ACC112 (cell line): ENCODE results near the gene COPS6.

Experiments used
- H2AFZ ChIP-seq: fragments of 200-600 bp; sonication (generic); one replicate; pipeline ENCODE4 v1.6.0; 2017; ENCODE audit warnings: antibody characterized with exemption, low read length; ENCODE audit not compliant: unreplicated experiment
- H3K27ac ChIP-seq: fragments of 200-600 bp; sonication (generic); 2 replicates; pipeline ENCODE4 v1.5.1; 2014; ENCODE audit warnings: low read depth, mild to moderate bottlenecking, antibody characterized with exemption, low read length, moderate library complexity
- H3K27me3 ChIP-seq: fragments of 200-600 bp; sonication (generic); 2 replicates; pipeline ENCODE4 v1.6.1; 2014; ENCODE audit warnings: mild to moderate bottlenecking, antibody characterized with exemption, low read length, moderate library complexity, mixed read lengths; ENCODE audit not compliant: insufficient read depth
- H3K36me3 ChIP-seq: fragments of 200-600 bp; sonication (generic); 2 replicates; pipeline ENCODE4 v1.6.1; 2016; ENCODE audit warnings: mild to moderate bottlenecking, antibody characterized with exemption, low read length, moderate library complexity, mixed read lengths; ENCODE audit not compliant: insufficient read depth
- H3K4me1 ChIP-seq: fragments of 200-600 bp; sonication (generic); one replicate; pipeline ENCODE4 v1.6.1; 2016; ENCODE audit warnings: low read length, mixed read lengths; ENCODE audit not compliant: insufficient read depth, unreplicated experiment, control insufficient read depth
- H3K4me3 ChIP-seq: fragments of 200-600 bp; sonication (generic); 2 replicates; pipeline ENCODE4 v1.5.1; 2014; ENCODE audit warnings: mild to moderate bottlenecking, low read depth, low read length
- H3K79me2 ChIP-seq: fragments of 200-600 bp; sonication (generic); one replicate; pipeline ENCODE4 v1.6.0; 2016; ENCODE audit warnings: low read length; ENCODE audit not compliant: control insufficient read depth, unreplicated experiment, insufficient read depth

Gene COPS6

DNA sequence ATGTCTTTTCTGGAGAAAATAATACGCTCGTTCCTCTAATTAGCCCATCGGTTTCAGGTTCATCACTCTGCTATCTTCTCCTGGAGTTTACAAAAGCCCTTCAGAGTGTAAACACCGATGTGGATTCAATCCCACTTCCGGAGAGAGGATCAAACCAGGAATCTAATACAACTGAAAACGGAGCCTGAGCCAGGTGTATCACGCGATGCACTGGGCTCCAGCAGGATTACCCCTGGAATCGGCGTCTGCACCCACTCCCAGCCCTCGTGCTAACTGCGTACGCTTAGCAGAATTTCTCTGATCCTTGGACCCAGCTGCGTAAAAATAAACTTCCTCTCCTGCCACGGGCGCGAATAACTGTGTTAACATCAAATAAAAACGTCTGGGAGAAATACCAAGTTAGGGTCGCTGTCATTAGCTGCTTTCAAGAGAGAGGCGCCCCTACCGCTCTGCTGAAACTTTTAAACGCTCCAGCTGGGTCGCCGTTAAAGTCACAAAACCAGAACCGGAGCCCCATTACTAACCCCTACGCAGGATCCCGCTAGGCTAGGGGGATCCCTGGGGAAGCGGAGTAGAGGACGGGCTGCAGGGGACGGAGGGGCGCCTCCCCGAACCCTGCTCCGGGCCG, 7.7 kb upstream of the COPS6 start:
- H2AFZ ChIP-seq: peak overlapping the region; percentile 39
- peak overlapping the region; percentile 13; the same call in 1 of the 2 replicates for H3K27ac ChIP-seq
- peaks cover 47% of the 10 kb centered on the region for H3K79me2 ChIP-seq

DNA sequence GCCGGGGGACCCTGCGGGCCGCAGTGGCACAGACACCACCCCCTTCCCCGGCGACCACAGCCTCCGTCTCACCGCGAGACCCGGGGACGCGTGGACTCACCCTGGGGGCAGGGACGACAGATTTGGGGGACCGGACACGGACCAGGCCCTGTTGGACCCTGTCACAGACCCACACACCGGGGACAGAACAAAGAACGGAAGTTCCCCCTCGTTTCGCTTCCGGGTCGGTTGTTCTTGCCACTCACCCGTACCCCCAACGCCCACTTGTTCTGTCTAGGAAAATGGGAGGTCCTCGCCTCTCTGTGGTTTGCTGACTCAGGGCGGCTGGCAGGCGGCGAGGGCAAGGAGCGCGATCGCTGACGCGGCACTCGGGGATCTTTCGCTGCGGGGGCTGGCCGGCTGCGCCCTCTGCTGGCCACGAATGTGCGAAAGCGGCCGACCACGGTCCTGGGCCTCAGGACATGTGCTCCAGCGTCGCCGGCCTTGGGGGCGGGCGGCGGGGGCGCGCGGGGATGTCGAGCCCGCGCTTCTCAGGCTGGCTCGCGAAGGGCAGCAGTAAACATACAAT, 7.2 kb upstream of the COPS6 start, which contains the start of gene ZNF3:
TSS of gene ZNF3 (minus strand) at position 189 of the 568 bp plus-strand sequence. CDS start 4,366 bp downstream, outside the sequence.
- Histone ChIP-seq H3K36me3 (peaks cover 14% of the 10 kb centered on the region), H3K4me1 (peaks cover 6% of the 10 kb centered on the region), H3K79me2 (peaks cover 45% of the 10 kb centered on the region), H3K27ac (peak within 1 kb of the TSS; percentile 18; the same call in 1 of the 2 replicates), H2AFZ (peak within 1 kb of the TSS; percentile 39), H3K4me3 (peak within 1 kb of the TSS; percentile 96), H3K27me3 (no peaks in the 10 kb centered on the region)

More for the DNA sequence above, 7.7 kb upstream of the COPS6 start:
- Histone ChIP-seq H3K27me3 (no peaks in the 10 kb centered on the region), H3K4me3 (peak overlapping the region; percentile 96), H3K36me3 (peaks cover 19% of the 10 kb centered on the region), H3K4me1 (peaks cover 4% of the 10 kb centered on the region)

DNA sequence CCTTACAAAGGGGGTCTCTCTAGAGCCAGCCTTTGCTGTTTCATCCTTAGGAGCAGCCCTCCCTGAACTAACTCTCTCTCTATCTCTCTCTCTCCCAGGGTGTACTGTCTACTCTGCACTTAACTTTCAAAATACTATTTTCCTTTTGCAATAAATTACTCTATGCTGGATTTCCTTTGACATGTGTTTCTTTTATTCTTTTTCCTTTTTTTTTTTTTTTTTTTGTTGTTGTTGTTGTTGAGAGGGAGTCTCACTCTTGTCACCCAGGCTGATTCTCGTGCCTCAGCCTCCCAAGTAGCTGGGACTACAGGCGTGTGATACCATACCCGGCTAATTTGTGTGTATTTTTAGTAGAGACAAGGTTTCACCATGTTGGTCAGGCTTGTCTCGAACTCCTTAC, 5.8 kb upstream of the COPS6 start:
- Histone ChIP-seq H3K4me3 (no peak overlapping the region), H2AFZ (no peak overlapping the region)

DNA sequence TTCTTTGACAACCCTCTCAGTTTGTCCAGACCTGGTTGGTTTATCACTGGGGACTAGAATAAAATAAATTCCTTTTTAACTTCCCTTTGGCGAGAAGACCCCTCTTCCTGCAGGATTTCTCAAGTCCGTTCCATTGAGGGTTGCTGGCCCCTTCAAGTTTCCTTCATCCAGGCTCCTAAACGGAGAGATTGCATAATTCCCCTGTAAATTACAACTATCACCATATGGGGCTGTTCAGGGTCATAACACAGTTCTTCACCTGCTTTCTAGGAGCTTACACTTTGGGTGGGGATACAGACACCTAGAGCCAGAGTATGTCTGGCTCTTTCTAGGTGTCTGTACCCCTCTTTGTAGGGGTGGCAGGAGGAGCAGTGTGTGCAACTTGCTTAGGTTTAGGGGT, 3.3 kb upstream of the COPS6 start:
- Histone ChIP-seq H3K79me2 (peaks cover 18% of the 10 kb centered on the region), H2AFZ (no peak overlapping the region), H3K4me1 (peaks cover 28% of the 10 kb centered on the region), H3K4me3 (no peak overlapping the region), H3K27me3 (no peaks in the 10 kb centered on the region), H3K36me3 (peaks cover 2% of the 10 kb centered on the region; the same call in 1 of the 2 replicates), H3K27ac (no peak overlapping the region)

More for the DNA sequence above, 5.8 kb upstream of the COPS6 start:
- H3K36me3 ChIP-seq: peaks cover 6% of the 10 kb centered on the region; the same call in 1 of the 2 replicates
- H3K27ac ChIP-seq: no peak overlapping the region
- peaks cover 20% of the 10 kb centered on the region for H3K4me1 ChIP-seq
- H3K27me3 ChIP-seq: no peaks in the 10 kb centered on the region
- peaks cover 37% of the 10 kb centered on the region for H3K79me2 ChIP-seq

DNA sequence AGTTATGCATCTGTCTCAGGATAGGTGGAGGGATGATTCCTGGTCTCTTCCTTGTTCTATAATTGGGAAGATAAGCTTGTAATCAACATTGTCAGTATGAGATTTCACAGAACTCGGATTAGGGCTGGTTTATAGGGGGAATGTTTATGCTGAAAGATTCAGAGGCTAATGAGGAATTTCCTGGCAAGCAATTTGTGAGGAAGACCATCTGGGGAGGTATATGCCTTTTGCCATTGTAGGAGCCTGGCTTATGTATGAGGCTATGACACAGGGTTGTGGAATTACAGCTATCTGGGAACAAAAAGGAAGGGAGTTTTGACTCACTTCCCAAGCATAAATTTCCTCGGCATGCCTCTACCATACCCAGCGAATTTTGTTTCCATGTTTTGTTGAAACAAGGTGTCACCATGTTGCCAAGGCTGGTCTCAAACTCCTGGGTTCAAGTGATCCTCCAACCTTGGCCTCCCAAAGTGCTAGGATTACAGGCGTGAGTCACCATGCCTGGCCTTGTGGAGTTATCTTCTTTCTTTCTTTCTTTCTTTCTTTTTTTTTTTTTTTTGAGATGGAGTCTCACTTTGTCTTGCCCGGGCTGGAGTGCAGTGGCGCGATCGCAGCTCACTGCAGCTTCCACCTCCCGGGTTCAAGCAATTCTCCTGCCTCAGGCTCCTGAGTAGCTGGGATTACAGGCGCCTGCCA, 1.6 kb upstream of the COPS6 start:
- H3K27me3 ChIP-seq: no peaks in the 10 kb centered on the region
- H2AFZ ChIP-seq: peak overlapping the region; percentile 14
- peak overlapping the region; percentile 95 for H3K27ac ChIP-seq
- H3K4me1 ChIP-seq: peaks cover 32% of the 10 kb centered on the region
- H3K36me3 ChIP-seq: peaks cover 17% of the 10 kb centered on the region; the same call in 1 of the 2 replicates
- H3K79me2 ChIP-seq: peaks cover 19% of the 10 kb centered on the region
- peak overlapping the region; percentile 31; the same call in 1 of the 2 replicates for H3K4me3 ChIP-seq

DNA sequence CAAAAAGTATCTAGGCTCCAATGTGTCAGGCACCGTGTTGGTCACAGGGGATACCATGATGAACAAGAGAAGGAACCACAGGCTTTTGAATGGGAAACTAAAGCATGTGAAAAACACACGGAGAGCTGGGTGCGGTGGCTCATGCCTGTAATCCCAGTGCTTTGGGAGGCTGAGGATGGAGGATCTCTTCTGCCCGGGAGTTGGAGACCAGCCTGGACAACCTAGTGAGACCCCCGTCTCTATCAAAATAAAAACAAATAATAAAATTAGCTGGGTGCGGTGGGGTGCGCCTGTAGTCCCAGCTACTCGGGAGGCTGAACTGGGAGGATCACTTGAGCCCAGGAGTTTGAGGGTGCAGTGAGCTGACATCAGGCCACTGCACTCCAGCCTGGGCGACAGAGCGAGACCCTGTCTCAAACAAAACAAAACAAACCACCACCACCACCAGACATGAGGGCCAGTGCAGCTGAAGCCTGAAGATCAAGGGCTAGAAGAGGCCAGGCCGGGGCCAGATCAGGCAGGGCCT, 611 bp upstream of the COPS6 start:
- Histone ChIP-seq H3K4me1 (peaks cover 32% of the 10 kb centered on the region), H3K4me3 (peak overlapping the region; percentile 82), H3K79me2 (peaks cover 22% of the 10 kb centered on the region), H2AFZ (peak overlapping the region; percentile 26), H3K36me3 (peaks cover 24% of the 10 kb centered on the region; the same call in 1 of the 2 replicates), H3K27ac (peak overlapping the region; percentile 95), H3K27me3 (no peaks in the 10 kb centered on the region)

DNA sequence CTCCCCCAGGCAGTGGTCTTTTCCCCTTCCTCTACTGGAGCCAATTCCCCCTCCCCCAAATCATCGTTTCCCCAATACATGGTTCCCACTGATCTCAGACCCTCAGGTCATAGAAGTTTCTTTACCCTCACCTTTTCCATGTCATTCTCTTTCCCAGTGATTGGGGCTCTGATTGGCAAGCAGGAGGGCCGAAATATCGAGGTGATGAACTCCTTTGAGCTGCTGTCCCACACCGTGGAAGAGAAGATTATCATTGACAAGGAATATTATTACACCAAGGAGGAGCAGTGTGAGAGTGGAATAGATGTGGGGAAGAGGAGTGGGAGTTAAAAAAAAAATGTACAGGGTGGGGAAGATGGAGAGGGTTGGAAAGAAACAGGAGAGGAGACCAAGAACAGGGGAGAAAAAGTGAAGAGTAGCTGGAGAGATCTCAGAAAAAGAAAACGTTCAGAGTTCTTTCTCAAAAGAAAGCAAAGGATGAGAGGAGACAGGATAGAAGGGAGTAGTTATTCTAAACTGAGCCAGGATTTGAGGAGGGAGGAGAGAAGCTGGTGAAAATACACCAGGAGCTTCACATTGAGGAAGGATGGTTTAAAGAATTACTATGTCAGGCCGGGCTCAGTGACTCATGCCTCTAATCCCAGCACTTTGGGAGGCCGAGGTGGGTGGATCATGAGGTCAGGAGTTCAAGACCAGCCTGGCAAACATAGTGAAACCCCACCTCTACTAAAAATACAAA, 858 bp downstream of the COPS6 start:
- Histone ChIP-seq H3K27me3 (no peaks in the 10 kb centered on the region), H3K4me3 (peak overlapping the region; percentile 82), H3K4me1 (peaks cover 32% of the 10 kb centered on the region), H3K27ac (peak overlapping the region; percentile 95), H3K36me3 (peaks cover 34% of the 10 kb centered on the region), H3K79me2 (peaks cover 22% of the 10 kb centered on the region), H2AFZ (peak overlapping the region; percentile 26)

DNA sequence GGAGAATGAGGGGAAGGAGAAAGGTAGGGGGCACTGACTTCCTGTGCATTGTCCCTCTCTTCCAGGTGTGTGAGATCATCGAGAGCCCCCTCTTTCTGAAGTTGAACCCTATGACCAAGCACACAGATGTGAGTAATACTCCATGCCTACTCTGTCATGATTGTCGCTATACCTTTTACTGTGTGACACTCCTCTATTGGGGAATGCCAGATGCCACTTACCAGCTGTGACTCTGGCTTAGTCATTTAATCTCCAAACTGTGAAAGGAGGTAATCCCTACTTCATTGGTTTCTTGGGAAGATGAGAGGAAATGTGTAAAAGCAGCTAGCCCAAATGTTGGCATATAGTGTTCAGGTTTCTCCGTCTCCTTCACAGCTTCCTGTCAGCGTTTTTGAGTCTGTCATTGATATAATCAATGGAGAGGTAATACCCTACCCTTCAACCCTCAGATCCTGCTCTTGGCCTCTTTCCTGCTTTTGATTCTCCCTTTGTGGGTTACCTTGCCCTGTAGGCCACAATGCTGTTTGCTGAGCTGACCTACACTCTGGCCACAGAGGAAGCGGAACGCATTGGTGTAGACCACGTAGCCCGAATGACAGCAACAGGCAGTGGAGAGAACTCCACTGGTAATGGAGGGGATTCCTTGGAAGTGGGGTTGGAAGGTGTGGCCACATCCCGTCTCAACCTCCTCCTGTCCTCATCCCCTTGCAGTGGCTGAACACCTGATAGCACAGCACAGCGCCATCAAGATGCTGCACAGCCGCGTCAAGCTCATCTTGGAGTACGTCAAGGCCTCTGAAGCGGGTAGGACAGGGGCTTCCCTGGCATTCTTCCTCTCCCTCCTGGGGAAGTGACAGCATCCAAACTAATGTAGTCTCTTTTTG, 2.0 kb downstream of the COPS6 start:
- Histone ChIP-seq H3K36me3 (peaks cover 42% of the 10 kb centered on the region), H3K4me1 (peaks cover 32% of the 10 kb centered on the region), H2AFZ (no peak overlapping the region), H3K4me3 (no peak overlapping the region), H3K79me2 (peaks cover 22% of the 10 kb centered on the region), H3K27me3 (no peaks in the 10 kb centered on the region), H3K27ac (peak overlapping the region; percentile 34)

DNA sequence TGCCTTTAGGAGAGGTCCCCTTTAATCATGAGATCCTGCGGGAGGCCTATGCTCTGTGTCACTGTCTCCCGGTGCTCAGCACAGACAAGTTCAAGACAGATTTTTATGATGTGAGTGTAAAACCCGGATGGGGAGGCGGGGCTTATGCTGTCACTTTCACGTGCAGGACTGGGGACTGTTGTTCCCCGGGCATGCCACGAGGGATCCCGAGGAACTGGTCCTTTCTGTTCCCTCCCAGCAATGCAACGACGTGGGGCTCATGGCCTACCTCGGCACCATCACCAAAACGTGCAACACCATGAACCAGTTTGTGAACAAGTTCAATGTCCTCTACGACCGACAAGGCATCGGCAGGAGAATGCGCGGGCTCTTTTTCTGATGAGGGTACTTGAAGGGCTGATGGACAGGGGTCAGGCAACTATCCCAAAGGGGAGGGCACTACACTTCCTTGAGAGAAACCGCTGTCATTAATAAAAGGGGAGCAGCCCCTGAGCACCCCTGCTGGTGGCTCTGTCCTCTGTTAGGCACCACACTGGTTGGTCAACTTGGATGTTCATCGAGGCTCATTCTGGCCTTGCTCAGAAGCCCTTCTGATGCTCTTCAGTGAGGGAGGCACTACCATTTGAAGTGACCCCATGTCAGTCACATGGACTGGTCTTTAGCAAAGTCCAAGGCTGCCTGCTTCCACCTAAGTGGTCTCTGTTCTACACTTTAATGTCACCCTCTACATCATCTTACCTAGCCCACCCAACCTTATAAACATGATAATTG, 2.8 kb downstream of the COPS6 start:
- no peak overlapping the region for H3K27ac ChIP-seq
- H3K4me1 ChIP-seq: peaks cover 30% of the 10 kb centered on the region
- peaks cover 42% of the 10 kb centered on the region for H3K36me3 ChIP-seq
- H3K27me3 ChIP-seq: no peaks in the 10 kb centered on the region
- H3K4me3 ChIP-seq: no peak overlapping the region
- no peak overlapping the region for H2AFZ ChIP-seq
- peaks cover 22% of the 10 kb centered on the region for H3K79me2 ChIP-seq
